Thoracic aorta (tissue), 2 donors: ENCODE results near the gene PACSIN2. TPM values are rescaled to one million over a fixed set of nuclear protein-coding genes. Genes with fewer than 3 reads are reported as not detected.
A peak's percentile ranks its signal among the peaks of the same experiment; 100 is the strongest.

Experiments used
- ATAC-seq: fragments of 150-250 bp; one replicate; pipeline ENCODE4 v1.8.0; 2017; ENCODE audit warnings: low read depth; ENCODE audit not compliant: insufficient number of reproducible peaks, low FRiP score
- DNase-seq: peaks from one replicate; pipeline ENCODE4 v3.0.0-alpha.2; 2020; ENCODE audit warnings: low spot score
- H3K27ac ChIP-seq, 2 donors: fragments of 200-600 bp; sonication (generic); 1 replicate in 1 of 2; 2 replicates in 1 of 2; pipeline ENCODE4 v1.5.1; 2016; ENCODE audit warnings: mild to moderate bottlenecking in 2 of 2, moderate library complexity in 2 of 2
- H3K27me3 ChIP-seq: fragments of 200-600 bp; sonication (generic); replicated peaks from 2 replicates; pipeline ENCODE4 v1.6.0; 2016; ENCODE audit warnings: mild to moderate bottlenecking; ENCODE audit not compliant: insufficient read depth
- H3K36me3 ChIP-seq: fragments of 200-600 bp; sonication (generic); one replicate; pipeline ENCODE4 v1.5.1; 2016
- H3K4me1 ChIP-seq, 2 donors: fragments of 200-600 bp; sonication (generic); 1 replicate in 1 of 2; 2 replicates in 1 of 2; pipeline versions ENCODE4 v1.5.1 to v1.6.0; 2016; ENCODE audit warnings: low read depth in 2 of 2, mild to moderate bottlenecking in 1 of 2; ENCODE audit not compliant: control insufficient read depth in 1 of 2
- H3K4me3 ChIP-seq: fragments of 200-600 bp; sonication (generic); 2 replicates; pipeline ENCODE4 v1.5.1; 2016; ENCODE audit warnings: mild to moderate bottlenecking
- H3K9me3 ChIP-seq: fragments of 200-600 bp; sonication (generic); 2 replicates; pipeline ENCODE4 v1.5.1; 2016
- total RNA-seq, 2 donors: library from RNA; depleted of rRNA; stranded (reverse); fragments of >200 nt; gene quantifications; one replicate each; pipeline versions ENCODE4 v1.1.0 to v1.2.3, GENCODE V29; 2016
- TF ChIP-seq, protein P1 (sequence below): fragments of 200-600 bp; sonication (generic); IDR thresholded peaks from one replicate; pipeline ENCODE4 v1.5.1; 2019; ENCODE audit warnings: antibody characterized with exemption

PACSIN2 gene
- total RNA-seq, 2 donors from 2014 or later = 135 to 155 TPM

DNA sequence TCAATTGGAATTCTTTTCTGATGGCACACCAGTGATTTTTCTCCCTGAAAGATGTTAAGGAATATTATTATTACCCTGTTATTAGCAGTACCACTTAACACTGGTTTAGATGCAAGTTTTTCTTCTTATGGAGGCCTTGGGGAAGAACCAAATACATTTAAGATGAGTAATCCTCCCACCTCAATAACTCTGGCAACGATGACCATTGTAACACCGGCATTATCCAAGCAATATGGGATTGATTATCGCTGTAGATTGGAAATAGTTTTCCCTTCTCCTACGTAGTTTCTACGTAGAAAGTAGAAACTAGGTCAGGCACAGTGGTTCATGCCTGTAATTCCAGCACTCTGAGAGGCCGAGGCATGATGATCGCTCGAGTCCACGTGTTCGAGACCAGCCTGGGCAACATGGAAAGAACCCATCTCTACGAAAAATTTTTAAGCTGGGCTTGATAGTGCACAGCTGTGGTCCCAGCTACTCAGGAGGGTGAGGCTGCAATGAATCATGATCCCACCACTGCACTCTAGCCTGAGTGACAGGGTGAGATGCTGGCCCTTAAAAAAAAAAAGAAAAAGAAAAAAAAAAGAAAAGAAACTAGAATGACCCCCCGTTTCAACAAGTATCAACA is 45.5 kb downstream of the PACSIN2 start:
- Histone ChIP-seq H3K9me3 (no peaks in the 10 kb centered on the region), H3K36me3 (peaks cover 4% of the 10 kb centered on the region), H3K27ac (no peak overlapping the region), H3K4me3 (no peak overlapping the region), H3K27me3 (no peaks in the 10 kb centered on the region), H3K4me1 (peaks cover 24 to 55% of the 10 kb centered on the region in 2 donors)
- ATAC-seq (no peak), DNase-seq (no peak)
- TF ChIP-seq, protein P1, sequence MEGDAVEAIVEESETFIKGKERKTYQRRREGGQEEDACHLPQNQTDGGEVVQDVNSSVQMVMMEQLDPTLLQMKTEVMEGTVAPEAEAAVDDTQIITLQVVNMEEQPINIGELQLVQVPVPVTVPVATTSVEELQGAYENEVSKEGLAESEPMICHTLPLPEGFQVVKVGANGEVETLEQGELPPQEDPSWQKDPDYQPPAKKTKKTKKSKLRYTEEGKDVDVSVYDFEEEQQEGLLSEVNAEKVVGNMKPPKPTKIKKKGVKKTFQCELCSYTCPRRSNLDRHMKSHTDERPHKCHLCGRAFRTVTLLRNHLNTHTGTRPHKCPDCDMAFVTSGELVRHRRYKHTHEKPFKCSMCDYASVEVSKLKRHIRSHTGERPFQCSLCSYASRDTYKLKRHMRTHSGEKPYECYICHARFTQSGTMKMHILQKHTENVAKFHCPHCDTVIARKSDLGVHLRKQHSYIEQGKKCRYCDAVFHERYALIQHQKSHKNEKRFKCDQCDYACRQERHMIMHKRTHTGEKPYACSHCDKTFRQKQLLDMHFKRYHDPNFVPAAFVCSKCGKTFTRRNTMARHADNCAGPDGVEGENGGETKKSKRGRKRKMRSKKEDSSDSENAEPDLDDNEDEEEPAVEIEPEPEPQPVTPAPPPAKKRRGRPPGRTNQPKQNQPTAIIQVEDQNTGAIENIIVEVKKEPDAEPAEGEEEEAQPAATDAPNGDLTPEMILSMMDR = no peak

- H3K27ac ChIP-seq = no peak overlapping the region
- no peaks in the 10 kb centered on the region for H3K9me3 ChIP-seq
- peaks cover 15 to 44% of the 10 kb centered on the region in 2 donors for H3K4me1 ChIP-seq
- H3K27me3 ChIP-seq = no peaks in the 10 kb centered on the region
- H3K36me3 ChIP-seq = peaks cover 9% of the 10 kb centered on the region
- DNase-seq (no peak), ATAC-seq (no peak)
- no peak overlapping the region for H3K4me3 ChIP-seq
- TF ChIP-seq, protein P1 = no peak
Observed at GRCh38 chr22:42967933-42968332, 47.0 kb downstream of the PACSIN2 start.

DNA sequence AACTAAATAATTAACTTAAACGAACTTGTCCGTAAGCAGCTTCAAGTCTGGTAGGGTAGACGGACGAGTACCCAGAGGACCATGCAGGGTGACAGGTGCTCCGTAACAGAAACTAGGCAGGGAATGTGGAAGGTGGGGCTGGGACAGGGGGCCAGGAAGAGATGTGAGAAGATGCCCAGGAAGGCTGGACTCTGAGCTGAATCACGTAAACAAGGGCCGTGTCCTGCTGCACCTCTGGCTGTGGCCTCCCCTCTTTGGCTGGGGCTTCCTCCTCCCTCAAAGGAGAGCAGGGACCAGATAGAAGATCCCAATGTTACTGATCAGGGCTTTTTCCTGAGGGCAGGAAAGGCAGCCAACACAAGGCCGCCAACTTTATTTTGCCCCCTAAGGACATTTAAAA is 47.9 kb downstream of the PACSIN2 start:
- DNase-seq (no peak), ATAC-seq (no peak)
- Histone ChIP-seq H3K27ac (peak overlapping the region in 1 of 2 donors; percentile 36), H3K36me3 (peaks cover 9% of the 10 kb centered on the region), H3K9me3 (no peaks in the 10 kb centered on the region), H3K4me3 (no peak overlapping the region), H3K27me3 (no peaks in the 10 kb centered on the region), H3K4me1 (peaks cover 21 to 47% of the 10 kb centered on the region in 2 donors)
- TF ChIP-seq, protein P1 = no peak

- Histone ChIP-seq H3K27me3 (no peaks in the 10 kb centered on the region), H3K4me1 (peaks cover 26 to 52% of the 10 kb centered on the region in 2 donors), H3K36me3 (peaks cover 9% of the 10 kb centered on the region), H3K27ac (no peak overlapping the region), H3K9me3 (no peaks in the 10 kb centered on the region), H3K4me3 (no peak overlapping the region)
- TF ChIP-seq, protein P1 = no peak
- ATAC-seq (no peak), DNase-seq (no peak)
Observed at GRCh38 chr22:42966497-42966896, 48.5 kb downstream of the PACSIN2 start.

DNA sequence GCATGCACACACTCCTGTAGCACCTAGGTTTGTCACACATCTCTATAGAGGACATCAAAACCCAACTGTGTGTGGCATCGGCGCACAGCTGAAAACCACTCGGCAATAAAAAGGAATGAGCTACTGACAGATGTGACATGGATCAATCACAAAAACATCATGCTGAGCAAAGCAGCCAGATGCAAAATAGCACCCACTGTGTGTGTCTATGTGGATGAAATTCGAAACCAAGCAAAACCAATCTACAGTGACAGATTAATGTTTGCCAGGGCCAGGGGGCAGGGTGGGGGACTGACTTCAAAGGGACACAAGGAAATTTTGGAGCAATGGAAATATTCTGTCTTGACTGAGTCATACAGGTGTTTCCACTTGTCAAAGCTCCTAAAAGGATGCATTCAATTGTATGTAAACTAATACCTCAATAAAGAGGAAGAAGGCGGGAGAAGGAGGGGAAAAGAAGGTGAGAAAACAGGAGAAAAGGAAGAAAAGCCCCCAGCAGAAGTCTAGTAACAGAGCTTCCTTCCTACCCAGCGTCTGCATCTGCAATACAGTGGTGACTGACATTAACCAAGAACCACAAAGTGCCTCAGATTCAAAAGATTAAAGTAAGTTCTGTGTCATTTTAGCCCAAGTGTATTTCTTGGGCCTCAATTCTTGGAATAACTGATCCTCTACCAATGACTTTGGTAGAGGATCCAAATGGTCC is 49.8 kb downstream of the PACSIN2 start:
- no peaks in the 10 kb centered on the region for H3K27me3 ChIP-seq
- peaks cover 37 to 61% of the 10 kb centered on the region in 2 donors for H3K4me1 ChIP-seq
- DNase-seq (no peak), ATAC-seq (no peak)
- TF ChIP-seq, protein P1 = no peak
- no peak overlapping the region for H3K4me3 ChIP-seq
- H3K9me3 ChIP-seq = no peaks in the 10 kb centered on the region
- peak overlapping the region in 1 of 2 donors; percentile 26 for H3K27ac ChIP-seq
- peaks cover 9% of the 10 kb centered on the region for H3K36me3 ChIP-seq
